GM12878 (cell line): Measurements from ENCODE around the gene IL17A. TPM values are rescaled to one million over a fixed set of nuclear protein-coding genes. Genes with fewer than 3 reads are reported as not detected.

Experiments
- ATAC-seq: fragments of 200-7000 bp; cut with Tn5 transposase; 3 replicates; pipeline ENCODE4 v1.9.1; 2020; ENCODE audit warnings: mild to moderate bottlenecking, moderate library complexity
- BruUV-seq: library from RNA; stranded (reverse); fragments of 400-500 nt; replicated peaks from 2 replicates; lab custom pipeline; 2021; lab: Mats Ljungman, UMichigan
- CTCF ChIA-PET: fragments of 300-600 bp; sonication (Branson Sonifier 250); formaldehyde crosslinking; extraction: SDS; loops from one replicate; lab custom pipeline; 2021; ENCODE audit warnings: inconsistent platforms; lab: Yijun Ruan, JAX
- POLR2A ChIA-PET: fragments of 350-600 bp; formaldehyde crosslinking; extraction: SDS; loops from one replicate; lab custom pipeline; 2021; ENCODE audit warnings: inconsistent platforms; lab: Charles Lee
- RAD21 ChIA-PET: fragments of 300-600 bp; sonication (Branson Sonifier 250); formaldehyde crosslinking; loops from one replicate; lab custom pipeline; 2023; ENCODE audit warnings: antibody characterized with exemption; ENCODE audit not compliant: unreplicated experiment; lab: Charles Lee
- SMC1A ChIA-PET: fragments of 300-600 bp; sonication (Branson Sonifier 250); formaldehyde crosslinking; loops from one replicate; lab custom pipeline; 2023; ENCODE audit not compliant: unreplicated experiment, uncharacterized antibody; lab: Charles Lee
- DNase-seq: peaks from one replicate; pipeline ENCODE4 v3.0.0-alpha.2; 2011; ENCODE audit warnings: low read depth, low spot score
- FAIRE-seq: peaks from 3 replicates; lab custom pipeline; 2011; peaks lifted over from hg19 to GRCh38; lab: Jason Lieb, UNC
- H2AFZ ChIP-seq: 2 replicates; pipeline ENCODE4 v1.6.0; 2011; ENCODE audit warnings: low read depth, low read length, control low read depth; ENCODE audit not compliant: control insufficient read depth
- H3K27ac ChIP-seq: 2 replicates; pipeline ENCODE4 v1.5.1; 2011; ENCODE audit warnings: control low read depth; ENCODE audit not compliant: control insufficient read depth, insufficient read depth
- H3K27me3 ChIP-seq, 2 experiments: replicated peaks in 1 of 2; 2 replicates each; pipeline versions ENCODE4 v1.6.0 to v1.6.1; 2011; ENCODE audit warnings: low read length in 1 of 2; ENCODE audit not compliant: control insufficient read depth in 2 of 2, insufficient read depth in 2 of 2
- H3K36me3 ChIP-seq, 2 experiments: 2 replicates each; pipeline ENCODE4 v1.5.1; 2011; ENCODE audit warnings: low read length in 1 of 2; ENCODE audit not compliant: control insufficient read depth in 2 of 2, insufficient read depth in 2 of 2
- H3K4me1 ChIP-seq: 2 replicates; pipeline ENCODE4 v1.6.1; 2011; ENCODE audit warnings: mild to moderate bottlenecking, low read length, moderate library complexity, mixed read lengths; ENCODE audit not compliant: control insufficient read depth, insufficient read depth
- H3K4me2 ChIP-seq: 2 replicates; pipeline ENCODE4 v1.6.0; 2011; ENCODE audit warnings: control low read depth; ENCODE audit not compliant: control insufficient read depth, insufficient read depth
- H3K4me3 ChIP-seq: fragments of 200-600 bp; sonication (generic); 2 replicates; pipeline ENCODE4 v1.5.1; 2016
- H3K79me2 ChIP-seq: 2 replicates; pipeline ENCODE4 v1.6.0; 2011; ENCODE audit warnings: low read length; ENCODE audit not compliant: control insufficient read depth, insufficient read depth
- H3K9ac ChIP-seq: 2 replicates; pipeline ENCODE4 v1.8.0; 2011; ENCODE audit warnings: low read length, control low read depth, mixed read lengths; ENCODE audit not compliant: control insufficient read depth, insufficient read depth
- H3K9me3 ChIP-seq: replicated peaks from 3 replicates; pipeline ENCODE4 v1.5.1; 2011; ENCODE audit warnings: mild to moderate bottlenecking, low read length; ENCODE audit not compliant: control insufficient read depth, insufficient read depth
- H4K20me1 ChIP-seq: 2 replicates; pipeline ENCODE4 v1.6.0; 2011; ENCODE audit not compliant: control insufficient read depth, insufficient read depth
- CBX5 ChIP-seq: sonication (generic); IDR thresholded peaks from 2 replicates; pipeline ENCODE4 v1.6.1; 2016; ENCODE audit warnings: low read depth, moderate library complexity, mild to moderate bottlenecking, inconsistent platforms
- CHD4 ChIP-seq: fragments of 200-600 bp; sonication (generic); IDR thresholded peaks from 2 replicates; pipeline ENCODE4 v1.6.1; 2016; ENCODE audit warnings: mild to moderate bottlenecking
- IKZF1 ChIP-seq: fragments of 450-650 bp; conservative IDR thresholded peaks from 2 replicates; pipeline ENCODE4 v1.6.1; 2017; ENCODE audit warnings: antibody characterized with exemption, mild to moderate bottlenecking
- IKZF2 ChIP-seq, 2 experiments: fragments of 450-650 bp; IDR thresholded peaks; 2 replicates each; pipeline ENCODE4 v1.6.1; 2017; ENCODE audit warnings: mild to moderate bottlenecking in 2 of 2, moderate library complexity in 2 of 2
- MEF2A ChIP-seq: IDR thresholded peaks from 2 replicates; pipeline ENCODE4 v1.6.1; 2011; ENCODE audit warnings: low read depth, mild to moderate bottlenecking, low read length, moderate library complexity; ENCODE audit not compliant: insufficient read depth
- MEF2B ChIP-seq: fragments of 450-650 bp; IDR thresholded peaks from 2 replicates; pipeline ENCODE4 v1.6.1; 2018; ENCODE audit warnings: mild to moderate bottlenecking, moderate library complexity; ENCODE audit not compliant: partially characterized antibody, poor library complexity, severe bottlenecking
- NFIC ChIP-seq: IDR thresholded peaks from 2 replicates; pipeline ENCODE4 v1.6.1; 2012; ENCODE audit warnings: low read depth, mild to moderate bottlenecking, inconsistent platforms, low read length, moderate library complexity
- POLR2AphosphoS2 ChIP-seq: IDR thresholded peaks from 2 replicates; pipeline ENCODE4 v1.6.1; 2011; ENCODE audit warnings: low read depth, mild to moderate bottlenecking, low read length, improper control_type of control experiment, moderate library complexity
- POLR2AphosphoS5 ChIP-seq: IDR thresholded peaks from 2 replicates; pipeline ENCODE4 v1.6.1; 2011; ENCODE audit warnings: mild to moderate bottlenecking, low read length, inconsistent platforms
- RAD51 ChIP-seq: fragments of 450-650 bp; IDR thresholded peaks from 2 replicates; pipeline ENCODE4 v1.6.1; 2016; ENCODE audit warnings: moderate library complexity, mild to moderate bottlenecking, inconsistent platforms
- RUNX3 ChIP-seq: IDR thresholded peaks from 2 replicates; pipeline ENCODE4 v1.6.1; 2012; ENCODE audit warnings: low read length, inconsistent platforms
- SPI1 ChIP-seq: IDR thresholded peaks from 2 replicates; pipeline ENCODE4 v1.6.1; 2011; ENCODE audit warnings: low read depth, mild to moderate bottlenecking, low read length, moderate library complexity, borderline replicate concordance; ENCODE audit not compliant: insufficient read depth
- TAF1 ChIP-seq: IDR thresholded peaks from 2 replicates; pipeline ENCODE4 v1.6.1; 2011; ENCODE audit warnings: mild to moderate bottlenecking, low read depth, low read length, borderline replicate concordance
- ZNF24 ChIP-seq: fragments of 450-650 bp; IDR thresholded peaks from 2 replicates; pipeline ENCODE4 v1.6.1; 2017; ENCODE audit warnings: antibody characterized with exemption, mild to moderate bottlenecking
- WGBS: methylation state at CpG from one replicate; pipeline ENCODE4 v1.1.6; 2016; ENCODE audit warnings: low lambda C conversion rate; ENCODE audit not compliant: insufficient replicate concordance, insufficient coverage; ENCODE audit errors: missing lambda C conversion rate; 5-methylcytosine and 5-hydroxymethylcytosine counted together
- in situ Hi-C: fragments of 300-500 bp; cut with MboI; formaldehyde crosslinking; loops from 9 replicates; pipeline ENCODE4 v1.14.3; 2018; ENCODE audit warnings: mixed read lengths
- intact Hi-C: fragments of 100-400 bp; cut with micrococcal nuclease; formaldehyde crosslinking; loops from one replicate; pipeline ENCODE4 v1.14.2; 2022; ENCODE audit not compliant: unreplicated experiment
- polyA plus RNA-seq, 11 experiments: library from polyadenylated mRNA; depleted of rRNA in 4 of 11; unstranded in 6 of 11; stranded (reverse) in 5 of 11; fragments of >200 nt; fragmentation: Nextera tagmentation in 4 of 11; fragmentation: Illumina TruSeq in 1 of 11; extraction: Ambion mirVana in 4 of 11; extraction: Trizol in 1 of 11; gene quantifications; 1 replicate in 1 of 11; 2 replicates in 10 of 11; pipeline versions ENCODE4 v1.2.1 to v1.2.3, GENCODE V29; 2011 to 2016; ENCODE audit warnings: inconsistent platforms in 2 of 11, missing spikeins in 2 of 11, low read depth in 1 of 11
- total RNA-seq, 4 experiments: library from RNA; depleted of rRNA in 3 of 4; stranded (reverse); fragments of >200 nt in 3 of 4; fragmentation: Illumina TruSeq in 1 of 4; extraction: Trizol in 1 of 4; gene quantifications; 2 replicates each; pipeline versions ENCODE4 v1.2.1 to v1.2.3, GENCODE V29; 2013 to 2021
- TF ChIP-seq, protein P1 (sequence below): fragments of 450-650 bp; IDR thresholded peaks from 2 replicates; pipeline ENCODE4 v1.6.1; 2017; ENCODE audit warnings: low read depth, mild to moderate bottlenecking, moderate library complexity
- TF ChIP-seq, protein P2 (sequence below): IDR thresholded peaks from 2 replicates; pipeline ENCODE4 v1.6.1; 2011; ENCODE audit warnings: low read depth, low read length, improper control_type of control experiment, borderline replicate concordance
- TF ChIP-seq, protein P3 (sequence below): IDR thresholded peaks from 2 replicates; pipeline ENCODE4 v1.6.1; 2012; ENCODE audit warnings: low read length, inconsistent platforms

The IL17A gene
- total and polyA plus RNA-seq, 10 of the 15 experiments (the other 5 are each of a cell fraction or from before 2014, with no cell fraction given), result not detected

DNA sequence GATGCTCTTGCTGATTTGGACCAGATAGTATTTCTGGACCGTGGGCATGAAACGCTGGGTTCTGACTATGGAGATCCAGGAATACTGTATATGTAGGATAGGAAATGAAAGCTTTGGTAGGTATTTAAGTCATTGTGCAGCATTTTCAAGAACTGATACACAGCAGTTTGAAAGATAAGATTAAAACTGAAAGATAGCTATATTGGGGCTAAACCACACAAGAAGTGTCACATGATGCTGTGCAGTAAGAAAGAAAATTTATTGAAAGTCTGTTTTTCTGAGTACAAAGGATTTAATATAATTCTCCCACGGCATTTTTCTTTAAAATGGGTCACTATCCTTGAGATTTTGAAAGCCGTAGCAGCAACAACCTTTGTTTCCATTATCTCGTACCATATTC is 305 bp downstream of the IL17A start:
- no peaks in the 10 kb centered on the region; the same call in 1 of the 3 replicates for H3K9me3 ChIP-seq
- H3K4me1 ChIP-seq, result peaks cover 30% of the 10 kb centered on the region
- no peaks in the 10 kb centered on the region for H3K79me2 ChIP-seq
- no peak overlapping the region for H3K9ac ChIP-seq
- SMC1A ChIA-PET, result interaction anchor here (1.1 to 1.3 kb wide), 3 partner anchors 23 to 476 kb away, joined by 3 to 4 read pairs (median 3); no protein-coding TSS in a partner anchor
- H3K27me3 ChIP-seq, result peaks cover 0 to 2% of the 10 kb centered on the region in 2 experiments; a peak in 2 of 4 replicates
- in situ Hi-C loops (no loop called here), intact Hi-C loops (no loop called here)
- no peak overlapping the region; the same call in 1 of the 2 replicates for H2AFZ ChIP-seq
- POLR2A ChIA-PET, result no interaction called here
- peak; percentile 74 for FAIRE-seq
- WGBS, result 26% methylated on average over 5 of the region's 5 CpGs
- BruUV-seq, result no TSS peak
- TF ChIP-seq CBX5, result no peak
- TF ChIP-seq IKZF1, result peak; percentile 21; the same call in 1 of the 2 replicates
- TF ChIP-seq, protein P1, sequence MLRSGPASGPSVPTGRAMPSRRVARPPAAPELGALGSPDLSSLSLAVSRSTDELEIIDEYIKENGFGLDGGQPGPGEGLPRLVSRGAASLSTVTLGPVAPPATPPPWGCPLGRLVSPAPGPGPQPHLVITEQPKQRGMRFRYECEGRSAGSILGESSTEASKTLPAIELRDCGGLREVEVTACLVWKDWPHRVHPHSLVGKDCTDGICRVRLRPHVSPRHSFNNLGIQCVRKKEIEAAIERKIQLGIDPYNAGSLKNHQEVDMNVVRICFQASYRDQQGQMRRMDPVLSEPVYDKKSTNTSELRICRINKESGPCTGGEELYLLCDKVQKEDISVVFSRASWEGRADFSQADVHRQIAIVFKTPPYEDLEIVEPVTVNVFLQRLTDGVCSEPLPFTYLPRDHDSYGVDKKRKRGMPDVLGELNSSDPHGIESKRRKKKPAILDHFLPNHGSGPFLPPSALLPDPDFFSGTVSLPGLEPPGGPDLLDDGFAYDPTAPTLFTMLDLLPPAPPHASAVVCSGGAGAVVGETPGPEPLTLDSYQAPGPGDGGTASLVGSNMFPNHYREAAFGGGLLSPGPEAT, result 0 out of 2 replicates have a peak, but pooled peaks have one; percentile 26
- peak; percentile 82 for TF ChIP-seq RAD51
- peak; percentile 79 for TF ChIP-seq RUNX3
- peak; percentile 84 for TF ChIP-seq MEF2A
- TF ChIP-seq IKZF2 (IDR thresholded peaks at IDR 0.05), result peak in 1 of 2 experiments; percentile 9; a peak in 2 of 4 replicates
- TF ChIP-seq POLR2AphosphoS2, result no peak
- TF ChIP-seq, protein P2, sequence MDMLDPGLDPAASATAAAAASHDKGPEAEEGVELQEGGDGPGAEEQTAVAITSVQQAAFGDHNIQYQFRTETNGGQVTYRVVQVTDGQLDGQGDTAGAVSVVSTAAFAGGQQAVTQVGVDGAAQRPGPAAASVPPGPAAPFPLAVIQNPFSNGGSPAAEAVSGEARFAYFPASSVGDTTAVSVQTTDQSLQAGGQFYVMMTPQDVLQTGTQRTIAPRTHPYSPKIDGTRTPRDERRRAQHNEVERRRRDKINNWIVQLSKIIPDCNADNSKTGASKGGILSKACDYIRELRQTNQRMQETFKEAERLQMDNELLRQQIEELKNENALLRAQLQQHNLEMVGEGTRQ, result peak; percentile 35; the same call in 1 of the 2 replicates
- TF ChIP-seq TAF1, result no peak
- TF ChIP-seq, protein P3, sequence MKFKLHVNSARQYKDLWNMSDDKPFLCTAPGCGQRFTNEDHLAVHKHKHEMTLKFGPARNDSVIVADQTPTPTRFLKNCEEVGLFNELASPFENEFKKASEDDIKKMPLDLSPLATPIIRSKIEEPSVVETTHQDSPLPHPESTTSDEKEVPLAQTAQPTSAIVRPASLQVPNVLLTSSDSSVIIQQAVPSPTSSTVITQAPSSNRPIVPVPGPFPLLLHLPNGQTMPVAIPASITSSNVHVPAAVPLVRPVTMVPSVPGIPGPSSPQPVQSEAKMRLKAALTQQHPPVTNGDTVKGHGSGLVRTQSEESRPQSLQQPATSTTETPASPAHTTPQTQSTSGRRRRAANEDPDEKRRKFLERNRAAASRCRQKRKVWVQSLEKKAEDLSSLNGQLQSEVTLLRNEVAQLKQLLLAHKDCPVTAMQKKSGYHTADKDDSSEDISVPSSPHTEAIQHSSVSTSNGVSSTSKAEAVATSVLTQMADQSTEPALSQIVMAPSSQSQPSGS, result peak; percentile 60
- peak; percentile 34; the same call in 1 of the 2 replicates for TF ChIP-seq SPI1
- TF ChIP-seq MEF2B, result peak; percentile 24
- peak; percentile 68 for TF ChIP-seq NFIC
- TF ChIP-seq CHD4, result no peak
- TF ChIP-seq POLR2AphosphoS5, result no peak
- 0 out of 2 replicates have a peak, but pooled peaks have one; percentile 35 for TF ChIP-seq ZNF24
- TF ChIP-seq, all 136 proteins: peak for 12
- H4K20me1 ChIP-seq, result no peaks in the 10 kb centered on the region
- ChIA-PET RAD21 (no interaction called here), CTCF (interaction anchor here (0.6 to 2.3 kb wide), 2 partner anchors 13 to 43 kb away, joined by 3 to 6 read pairs; no protein-coding TSS in a partner anchor)
- peak overlapping the region; percentile 82 for H3K4me2 ChIP-seq
- H3K4me3 ChIP-seq, result no peak overlapping the region
- H3K27ac ChIP-seq, result peak overlapping the region; percentile 33; the same call in 1 of the 2 replicates
- no peak for DNase-seq
- peak; percentile 65 for ATAC-seq
- no peaks in the 10 kb centered on the region for H3K36me3 ChIP-seq
